NB4 (cell line): Measurements from ENCODE around the gene EXOC3.

ENCODE experiments used
- DNase-seq: peaks from one replicate; pipeline ENCODE4 v3.0.0; 2010; ENCODE audit warnings: low read depth
- H3K4me3 ChIP-seq: one replicate; pipeline ENCODE4 v1.5.1; 2011; ENCODE audit warnings: mild to moderate bottlenecking, low read depth, low read length, moderate library complexity
- MYC ChIP-seq: IDR thresholded peaks from 2 replicates; pipeline ENCODE4 v1.6.1; 2011; ENCODE audit warnings: low read depth, low read length
- POLR2A ChIP-seq: IDR thresholded peaks from 2 replicates; pipeline ENCODE4 v1.6.1; 2011; ENCODE audit warnings: mild to moderate bottlenecking; ENCODE audit not compliant: insufficient read length; ENCODE audit errors: extremely low read depth
- TF ChIP-seq, protein P1 (sequence below): IDR thresholded peaks from 2 replicates; pipeline ENCODE4 v1.6.1; 2011; ENCODE audit warnings: low read depth, low read length
- TF ChIP-seq, protein P2 (sequence below): IDR thresholded peaks from one replicate; pipeline ENCODE4 v1.5.1; 2012; ENCODE audit warnings: low read depth, low read length

Gene EXOC3

DNA sequence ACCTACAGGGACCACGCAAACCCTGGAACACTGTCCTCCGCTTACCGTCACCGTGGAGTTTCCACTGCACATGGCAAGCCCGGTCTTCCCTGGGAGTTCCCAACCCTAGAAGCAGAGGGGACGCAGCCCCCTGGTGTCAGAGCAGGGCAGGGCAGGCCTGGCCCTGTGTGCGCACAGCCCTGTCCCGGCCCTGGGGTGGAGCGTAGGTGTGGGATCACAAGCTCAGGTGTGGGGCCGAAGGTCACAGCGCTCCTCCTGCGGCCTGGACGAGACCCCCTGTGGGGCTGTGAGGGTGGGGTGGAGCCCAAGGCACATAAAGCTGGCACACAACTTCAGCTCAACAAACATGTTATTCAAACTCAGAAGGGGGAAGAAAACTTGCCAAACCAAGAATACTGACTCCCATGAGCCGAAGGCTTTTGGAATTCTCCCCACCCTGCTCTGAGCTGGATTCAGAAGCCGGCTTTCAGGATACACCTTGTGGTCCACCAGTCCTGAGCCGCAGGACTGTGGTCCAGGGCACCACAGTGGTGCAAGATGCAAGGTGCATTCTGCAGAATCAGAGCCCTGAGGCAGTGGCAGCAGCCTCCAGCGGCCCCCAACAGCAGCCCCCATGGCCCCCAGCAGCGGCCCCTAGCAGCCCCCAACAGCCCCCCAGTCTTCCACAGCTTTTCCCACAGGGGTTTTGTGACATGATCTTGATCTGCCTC lies 11.8 kb upstream of the EXOC3 start:
- TF ChIP-seq, protein P1, sequence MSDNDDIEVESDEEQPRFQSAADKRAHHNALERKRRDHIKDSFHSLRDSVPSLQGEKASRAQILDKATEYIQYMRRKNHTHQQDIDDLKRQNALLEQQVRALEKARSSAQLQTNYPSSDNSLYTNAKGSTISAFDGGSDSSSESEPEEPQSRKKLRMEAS = peak; percentile 53
- TF ChIP-seq POLR2A (peak; percentile 33), MYC (peak; percentile 63)
- TF ChIP-seq, protein P2, sequence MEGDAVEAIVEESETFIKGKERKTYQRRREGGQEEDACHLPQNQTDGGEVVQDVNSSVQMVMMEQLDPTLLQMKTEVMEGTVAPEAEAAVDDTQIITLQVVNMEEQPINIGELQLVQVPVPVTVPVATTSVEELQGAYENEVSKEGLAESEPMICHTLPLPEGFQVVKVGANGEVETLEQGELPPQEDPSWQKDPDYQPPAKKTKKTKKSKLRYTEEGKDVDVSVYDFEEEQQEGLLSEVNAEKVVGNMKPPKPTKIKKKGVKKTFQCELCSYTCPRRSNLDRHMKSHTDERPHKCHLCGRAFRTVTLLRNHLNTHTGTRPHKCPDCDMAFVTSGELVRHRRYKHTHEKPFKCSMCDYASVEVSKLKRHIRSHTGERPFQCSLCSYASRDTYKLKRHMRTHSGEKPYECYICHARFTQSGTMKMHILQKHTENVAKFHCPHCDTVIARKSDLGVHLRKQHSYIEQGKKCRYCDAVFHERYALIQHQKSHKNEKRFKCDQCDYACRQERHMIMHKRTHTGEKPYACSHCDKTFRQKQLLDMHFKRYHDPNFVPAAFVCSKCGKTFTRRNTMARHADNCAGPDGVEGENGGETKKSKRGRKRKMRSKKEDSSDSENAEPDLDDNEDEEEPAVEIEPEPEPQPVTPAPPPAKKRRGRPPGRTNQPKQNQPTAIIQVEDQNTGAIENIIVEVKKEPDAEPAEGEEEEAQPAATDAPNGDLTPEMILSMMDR = peak; percentile 76
- DNase-seq = peak; percentile 66
- no peak overlapping the region for H3K4me3 ChIP-seq

DNA sequence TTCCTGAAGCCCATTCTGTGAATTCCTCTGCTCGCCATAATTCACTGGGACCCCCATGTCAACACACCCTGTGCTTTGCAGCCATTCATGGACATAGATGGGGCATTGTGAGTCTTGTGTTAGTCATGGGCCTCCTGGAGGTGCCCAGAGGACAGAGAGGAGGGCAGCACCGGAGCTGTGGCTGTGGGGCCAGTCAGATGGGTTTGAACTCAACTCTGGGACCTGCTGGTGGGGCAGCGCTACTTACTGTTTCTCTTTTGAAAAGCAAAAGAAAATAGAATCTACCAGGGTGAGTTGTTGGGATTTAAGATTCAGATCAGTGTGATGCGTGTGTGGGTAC lies 11.3 kb upstream of the EXOC3 start:
- DNase-seq = no peak
- H3K4me3 ChIP-seq = no peak overlapping the region
- TF ChIP-seq, protein P2 = no peak
- TF ChIP-seq MYC (no peak), POLR2A (peak; percentile 21)
- TF ChIP-seq, protein P1 = no peak

DNA sequence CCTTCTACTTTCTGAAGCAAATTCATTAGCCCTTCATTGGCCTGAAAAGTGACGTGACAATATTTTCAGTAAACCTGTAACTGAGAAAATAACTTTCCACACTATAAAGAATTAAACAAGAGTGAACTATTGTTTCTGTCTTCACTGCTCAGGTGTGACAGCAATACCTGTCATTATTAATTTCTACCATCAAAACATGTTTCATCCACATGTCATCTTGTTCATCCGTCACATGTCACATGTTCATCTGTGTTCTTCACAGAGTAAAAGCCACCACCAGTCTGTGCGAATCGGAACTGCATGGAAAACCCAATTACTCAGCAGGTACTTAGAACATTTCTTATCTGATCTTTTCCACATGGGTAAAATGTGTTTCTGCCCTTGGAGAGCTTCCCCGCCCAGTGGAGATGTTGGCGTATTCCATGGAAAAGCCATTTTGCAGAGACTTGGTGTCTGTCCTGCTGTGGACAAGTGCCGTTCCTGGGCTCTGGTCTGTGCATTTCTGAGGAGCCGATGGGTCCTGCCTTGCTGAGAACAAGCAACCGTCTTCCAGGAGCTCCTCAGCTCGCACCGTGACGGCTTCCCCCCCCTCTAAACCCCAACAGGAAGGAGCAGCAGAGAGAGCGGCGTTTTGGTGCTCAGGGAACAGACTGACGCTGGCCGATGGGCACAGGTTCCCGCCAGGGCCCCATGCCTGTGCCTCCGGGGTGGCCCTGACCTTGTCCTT lies 10.6 kb upstream of the EXOC3 start:
- TF ChIP-seq, protein P1 = peak; percentile 73
- 0 out of 2 replicates have a peak, but pooled peaks have one; percentile 21 for TF ChIP-seq MYC
- TF ChIP-seq, protein P2 = no peak
- TF ChIP-seq POLR2A = peak; percentile 47
- no peak for DNase-seq
- H3K4me3 ChIP-seq = no peak overlapping the region

DNA sequence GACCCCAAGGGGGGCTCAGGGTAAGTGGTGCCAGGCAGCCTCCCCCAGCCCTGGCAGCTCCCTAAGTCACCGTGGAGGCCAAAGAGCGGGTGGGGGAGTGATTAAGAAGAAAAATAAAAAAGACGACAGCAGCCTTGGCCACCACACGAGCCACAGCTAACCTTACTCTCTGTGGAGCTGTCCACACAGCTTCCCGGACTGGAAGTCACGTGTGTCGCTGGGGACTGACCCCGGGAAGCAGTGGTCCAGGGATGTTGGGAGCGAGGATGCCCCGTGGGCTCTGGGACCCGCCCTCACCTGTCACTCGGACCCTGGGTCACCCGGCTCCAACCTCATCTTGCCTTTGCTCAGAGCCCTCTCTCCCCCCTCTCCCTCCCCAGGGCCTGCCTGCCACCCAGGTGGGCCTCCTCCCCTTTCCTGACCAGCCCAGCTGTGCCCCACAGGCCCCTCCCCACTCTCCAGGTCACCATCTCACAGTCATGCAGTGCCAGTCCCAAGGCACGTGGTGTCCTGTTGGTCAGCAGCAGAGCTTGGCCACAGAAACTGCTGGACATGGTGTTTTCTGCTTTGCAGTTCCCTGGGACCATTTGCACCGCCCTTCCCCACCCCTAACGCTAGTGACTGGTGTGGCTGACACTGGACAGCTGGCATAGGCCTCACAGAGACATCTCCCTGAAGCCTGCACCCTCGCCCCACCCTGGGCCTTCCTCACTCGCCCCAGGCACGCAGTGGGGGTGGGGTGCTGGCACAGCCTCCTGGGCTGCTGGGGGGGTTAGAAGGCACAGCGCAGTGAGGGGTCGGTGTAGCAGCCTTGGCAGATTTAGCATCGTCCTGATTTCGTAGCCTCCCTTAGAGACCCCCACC lies 9.8 kb upstream of the EXOC3 start:
- no peak for DNase-seq
- H3K4me3 ChIP-seq = no peak overlapping the region
- no peak for TF ChIP-seq MYC
- TF ChIP-seq, protein P2 = no peak
- TF ChIP-seq, protein P1 = no peak
- TF ChIP-seq POLR2A = no peak

DNA sequence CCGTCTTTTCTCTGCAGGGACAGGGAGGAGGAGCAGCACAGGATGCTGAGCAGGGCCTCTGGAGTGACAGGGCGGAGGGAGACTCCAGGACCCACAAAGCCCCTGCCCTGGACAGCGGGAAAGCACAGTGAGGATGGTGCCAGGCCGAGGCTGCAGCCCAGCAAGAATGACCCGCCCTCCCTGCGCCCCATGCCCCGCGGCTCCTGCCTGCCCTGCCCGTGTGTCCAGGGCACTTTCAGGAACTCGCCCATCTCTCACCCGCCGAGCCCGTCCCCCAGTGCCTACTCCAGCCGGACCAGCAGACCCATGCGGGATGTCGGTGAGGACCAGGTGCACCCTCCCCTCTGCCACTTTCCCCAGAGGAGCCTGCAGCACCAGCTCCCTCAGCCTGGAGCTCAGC lies 9.1 kb upstream of the EXOC3 start:
- DNase-seq = no peak
- TF ChIP-seq POLR2A (no peak), MYC (no peak)
- TF ChIP-seq, protein P2 = no peak
- H3K4me3 ChIP-seq = no peak overlapping the region
